Loucy (cell line): ENCODE results near the gene MPV17.
"Not testable (repeated sequence)": the region's sequence is repeated elsewhere in the genome, so short reads cannot be mapped to it uniquely, and the experiment has no call there.

Source experiments
- H2AFZ ChIP-seq: fragments of 200-600 bp; sonication (generic); 2 replicates; pipeline ENCODE4 v1.6.0; 2016; ENCODE audit warnings: antibody characterized with exemption, mild to moderate bottlenecking, low read length, moderate library complexity
- H3F3A ChIP-seq: fragments of 200-600 bp; 2 replicates; pipeline ENCODE4 v1.6.0; 2016; ENCODE audit warnings: antibody characterized with exemption, low read depth, mild to moderate bottlenecking
- H3K27me3 ChIP-seq: fragments of 200-600 bp; sonication (generic); 2 replicates; pipeline ENCODE4 v1.6.1; 2014; ENCODE audit warnings: low read length, mild to moderate bottlenecking; ENCODE audit not compliant: insufficient read depth, poor library complexity, severe bottlenecking
- H3K36me3 ChIP-seq: fragments of 200-600 bp; sonication (generic); 2 replicates; pipeline ENCODE4 v1.6.1; 2016; ENCODE audit warnings: low read length; ENCODE audit not compliant: insufficient read depth
- H3K4me1 ChIP-seq: fragments of 200-600 bp; sonication (generic); 2 replicates; pipeline ENCODE4 v1.5.1; 2014; ENCODE audit warnings: low read length, mild to moderate bottlenecking; ENCODE audit not compliant: insufficient read depth, poor library complexity, severe bottlenecking
- H3K4me2 ChIP-seq: fragments of 200-600 bp; sonication (generic); 2 replicates; pipeline ENCODE4 v1.6.0; 2014; ENCODE audit warnings: antibody characterized with exemption, low read length, low read depth, mild to moderate bottlenecking; ENCODE audit not compliant: poor library complexity, severe bottlenecking
- H3K4me3 ChIP-seq: fragments of 200-600 bp; sonication (generic); 2 replicates; pipeline ENCODE4 v1.5.1; 2014; ENCODE audit warnings: low read length, mild to moderate bottlenecking, mixed read lengths; ENCODE audit not compliant: poor library complexity, severe bottlenecking
- H3K79me2 ChIP-seq: fragments of 200-600 bp; sonication (generic); 2 replicates; pipeline ENCODE4 v1.6.1; 2014; ENCODE audit warnings: low read length; ENCODE audit not compliant: insufficient read depth
- H3K9ac ChIP-seq: fragments of 200-600 bp; sonication (generic); 2 replicates; pipeline ENCODE4 v1.6.0; 2014; ENCODE audit warnings: mild to moderate bottlenecking, low read depth, low read length, moderate library complexity; ENCODE audit not compliant: poor library complexity, severe bottlenecking
- H3K9me2 ChIP-seq: fragments of 200-600 bp; sonication (generic); replicated peaks from 2 replicates; pipeline ENCODE4 v1.6.1; 2016; ENCODE audit warnings: low read depth, low read length, mixed read lengths
- H3K9me3 ChIP-seq: fragments of 200-600 bp; sonication (generic); 2 replicates; pipeline ENCODE4 v1.6.1; 2014; ENCODE audit warnings: mild to moderate bottlenecking, antibody characterized with exemption, low read length, low read depth; ENCODE audit not compliant: insufficient read depth
- H4K20me1 ChIP-seq: fragments of 200-600 bp; sonication (generic); 2 replicates; pipeline ENCODE4 v1.6.0; 2014; ENCODE audit warnings: antibody characterized with exemption, low read length, mild to moderate bottlenecking; ENCODE audit not compliant: insufficient read depth, poor library complexity, severe bottlenecking
- EZH2phosphoT487 ChIP-seq: fragments of 200-600 bp; IDR thresholded peaks from 2 replicates; pipeline ENCODE4 v1.6.1; 2018; ENCODE audit warnings: antibody characterized with exemption, mild to moderate bottlenecking, moderate library complexity, borderline replicate concordance
- TF ChIP-seq, protein P1 (sequence below): fragments of 200-600 bp; sonication (generic); conservative IDR thresholded peaks from 2 replicates; pipeline ENCODE4 v1.5.1; 2014; ENCODE audit warnings: mild to moderate bottlenecking, antibody characterized with exemption, low read length

MPV17 gene

DNA sequence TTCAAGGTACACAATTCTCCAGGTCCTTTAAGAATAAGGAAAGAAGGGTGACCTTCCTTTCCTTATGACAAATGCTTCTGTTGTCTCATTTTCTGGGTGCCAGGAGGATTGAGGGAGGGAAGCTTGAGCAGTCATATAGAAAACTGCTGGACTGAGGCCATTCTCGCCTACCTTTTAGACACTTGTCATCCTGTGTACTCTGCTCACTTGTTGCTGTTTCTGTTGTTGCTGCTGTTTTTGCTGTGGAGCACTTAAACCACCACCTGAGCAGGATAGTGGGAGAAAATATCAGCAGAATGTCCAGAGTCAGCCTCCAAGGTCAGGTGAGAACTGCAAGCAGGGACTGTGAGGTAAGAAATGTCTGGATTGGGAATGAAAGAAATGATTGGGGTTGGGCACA, 44.9 kb downstream of the MPV17 start:
- H3K36me3 ChIP-seq = no peaks in the 10 kb centered on the region
- TF ChIP-seq, protein P1, sequence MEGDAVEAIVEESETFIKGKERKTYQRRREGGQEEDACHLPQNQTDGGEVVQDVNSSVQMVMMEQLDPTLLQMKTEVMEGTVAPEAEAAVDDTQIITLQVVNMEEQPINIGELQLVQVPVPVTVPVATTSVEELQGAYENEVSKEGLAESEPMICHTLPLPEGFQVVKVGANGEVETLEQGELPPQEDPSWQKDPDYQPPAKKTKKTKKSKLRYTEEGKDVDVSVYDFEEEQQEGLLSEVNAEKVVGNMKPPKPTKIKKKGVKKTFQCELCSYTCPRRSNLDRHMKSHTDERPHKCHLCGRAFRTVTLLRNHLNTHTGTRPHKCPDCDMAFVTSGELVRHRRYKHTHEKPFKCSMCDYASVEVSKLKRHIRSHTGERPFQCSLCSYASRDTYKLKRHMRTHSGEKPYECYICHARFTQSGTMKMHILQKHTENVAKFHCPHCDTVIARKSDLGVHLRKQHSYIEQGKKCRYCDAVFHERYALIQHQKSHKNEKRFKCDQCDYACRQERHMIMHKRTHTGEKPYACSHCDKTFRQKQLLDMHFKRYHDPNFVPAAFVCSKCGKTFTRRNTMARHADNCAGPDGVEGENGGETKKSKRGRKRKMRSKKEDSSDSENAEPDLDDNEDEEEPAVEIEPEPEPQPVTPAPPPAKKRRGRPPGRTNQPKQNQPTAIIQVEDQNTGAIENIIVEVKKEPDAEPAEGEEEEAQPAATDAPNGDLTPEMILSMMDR = no peak
- TF ChIP-seq EZH2phosphoT487 = no peak
- no peaks in the 10 kb centered on the region for H3K27me3 ChIP-seq
- peaks cover 7% of the 10 kb centered on the region for H3K4me1 ChIP-seq
- no peaks in the 10 kb centered on the region for H3K9me3 ChIP-seq
- no peaks in the 10 kb centered on the region for H3K9me2 ChIP-seq
- no peak overlapping the region for H3K4me3 ChIP-seq
- H3F3A ChIP-seq = no peaks in the 10 kb centered on the region
- H3K9ac ChIP-seq = no peak overlapping the region
- H3K79me2 ChIP-seq = no peaks in the 10 kb centered on the region
- no peaks in the 10 kb centered on the region for H4K20me1 ChIP-seq
- H2AFZ ChIP-seq = no peak overlapping the region
- no peak overlapping the region for H3K4me2 ChIP-seq

DNA sequence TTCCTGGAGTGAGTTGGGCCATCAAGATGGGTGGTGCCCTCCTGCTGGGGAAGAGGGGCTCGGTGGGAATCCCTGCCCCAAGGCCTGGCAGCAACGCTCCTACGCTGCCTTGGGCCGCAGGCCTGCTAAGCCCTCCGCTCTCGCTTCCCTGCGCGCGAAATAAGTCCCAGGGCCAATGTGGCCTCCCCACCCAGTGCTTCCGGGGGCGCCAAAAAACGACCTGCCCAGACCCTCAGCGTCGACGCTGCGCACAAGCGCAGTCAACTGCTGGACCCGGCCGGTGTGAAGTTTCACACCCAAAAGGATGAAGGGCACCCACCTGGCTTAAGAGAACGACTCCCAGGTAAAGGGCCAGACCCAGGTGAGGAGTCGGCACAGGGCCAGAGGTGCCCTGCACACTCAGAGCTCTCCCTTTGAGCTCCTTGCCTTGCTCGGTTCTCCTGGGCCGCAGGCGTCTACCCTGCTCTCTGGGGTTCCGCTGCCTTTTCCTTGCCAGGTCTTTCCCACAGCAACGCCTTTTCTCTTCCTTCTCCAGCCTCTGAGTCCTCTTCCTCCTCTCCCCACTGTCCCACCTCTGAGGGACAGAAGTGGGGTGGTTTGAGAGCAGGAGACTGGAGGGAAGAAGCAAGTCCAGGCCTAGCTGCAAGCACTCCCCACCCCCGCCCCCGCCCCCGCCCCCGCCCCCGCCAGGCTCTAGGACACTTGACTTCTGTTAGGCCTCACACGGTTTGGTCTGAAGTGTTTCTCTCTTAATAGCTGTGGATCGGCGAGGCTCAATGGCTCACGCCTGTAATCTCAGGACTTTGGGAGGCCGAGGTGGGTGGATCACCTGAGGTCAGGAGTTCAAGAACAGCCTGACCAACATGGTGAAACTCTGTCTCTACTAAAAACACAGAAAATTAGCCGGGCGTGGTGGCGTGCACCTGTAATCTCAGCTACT, 47.4 kb downstream of the MPV17 start, which contains the start of gene DNAJC5G:
DNAJC5G (plus strand) TSS at position 223 of the 940 bp plus-strand sequence. CDS start 1,296 bp downstream, outside the sequence.
- H3K36me3 ChIP-seq = no peaks in the 10 kb centered on the region
- no peak within 1 kb of the TSS for H2AFZ ChIP-seq
- H3K9me3 ChIP-seq = no peaks in the 10 kb centered on the region
- peaks cover 7% of the 10 kb centered on the region for H3K4me1 ChIP-seq
- TF ChIP-seq, protein P1 = no peak
- TF ChIP-seq EZH2phosphoT487 = no peak
- no peak within 1 kb of the TSS for H3K4me3 ChIP-seq
- no peaks in the 10 kb centered on the region for H3K79me2 ChIP-seq
- H3K9me2 ChIP-seq = no peaks in the 10 kb centered on the region
- H3K9ac ChIP-seq = no peak within 1 kb of the TSS
- H3K27me3 ChIP-seq = no peaks in the 10 kb centered on the region
- no peak within 1 kb of the TSS for H3K4me2 ChIP-seq
- no peaks in the 10 kb centered on the region for H4K20me1 ChIP-seq
- no peaks in the 10 kb centered on the region for H3F3A ChIP-seq

DNA sequence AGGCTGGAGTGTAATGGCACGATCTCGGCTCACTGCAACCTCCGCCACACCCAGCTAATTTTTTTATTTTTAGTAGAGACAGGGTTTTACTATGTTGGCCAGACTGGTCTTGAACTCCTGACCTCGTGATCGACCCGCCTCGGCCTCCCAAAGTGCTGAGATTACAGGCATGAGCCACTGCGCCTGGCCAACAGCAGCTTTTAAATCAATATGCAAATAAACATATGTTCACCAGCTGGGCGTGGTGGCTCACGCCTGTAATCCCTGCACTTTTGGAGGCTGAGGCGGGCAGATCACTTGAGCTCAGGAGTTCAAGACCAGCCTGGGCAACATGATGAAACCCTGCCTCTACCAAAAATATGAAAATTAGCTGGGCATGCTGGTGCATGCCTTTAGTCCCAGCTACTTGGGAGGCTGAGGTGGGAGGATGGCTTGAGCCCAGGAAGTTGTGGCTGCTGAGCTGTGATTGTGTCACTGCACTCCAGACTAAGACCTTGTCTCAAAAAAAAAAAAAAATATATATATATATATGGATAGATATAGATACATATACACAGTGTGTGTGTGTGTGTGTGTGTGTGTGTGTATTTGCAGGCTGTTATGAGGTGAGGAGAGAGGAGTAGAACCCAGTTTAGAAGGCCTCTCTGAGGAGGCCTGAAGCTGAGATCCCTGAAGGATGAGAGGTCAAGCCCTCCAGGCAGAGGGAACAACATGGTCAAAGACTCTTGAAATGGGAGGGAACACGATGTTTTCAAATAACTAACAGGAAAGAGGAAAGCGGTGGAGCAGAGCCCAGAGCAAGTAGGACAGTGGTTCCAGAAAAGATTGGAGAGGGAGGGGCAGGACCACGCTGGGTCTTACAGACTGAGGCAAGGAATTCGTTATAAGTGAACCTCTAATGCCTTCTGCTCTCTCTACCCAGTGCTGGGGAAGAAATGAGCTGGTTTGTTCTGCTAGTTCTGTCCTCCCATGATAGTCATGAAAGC, 50.1 kb downstream of the MPV17 start:
- not testable (repeated sequence) for H3K9me2 ChIP-seq, H2AFZ ChIP-seq, H3K9me3 ChIP-seq, H3K36me3 ChIP-seq, H3K9ac ChIP-seq, H3F3A ChIP-seq, H3K4me1 ChIP-seq, H3K79me2 ChIP-seq, H4K20me1 ChIP-seq, H3K4me2 ChIP-seq, H3K27me3 ChIP-seq, H3K4me3 ChIP-seq
